Ammon's horn (tissue), 1 donor: ENCODE measurements around the gene SND1.
A peak's percentile ranks its signal among the peaks of the same experiment; 100 is the strongest.

Experiments used
- DNase-seq: peaks from one replicate; pipeline ENCODE4 v3.0.0-alpha.2; 2016; ENCODE audit warnings: low spot score

SND1 gene

GRCh38 chr7:128040205-128040604, 388.2 kb downstream of the SND1 start:
- no peak for DNase-seq

GRCh38 chr7:128041203-128041602, 389.2 kb downstream of the SND1 start:
- no peak for DNase-seq

- DNase-seq, result peak; percentile 93
These were observed 390.0 kb downstream of the SND1 start for GRCh38 chr7:128042012-128042411.

- no peak for DNase-seq
These were observed 392.1 kb downstream of the SND1 start for GRCh38 chr7:128044064-128044463.

- DNase-seq, result no peak
These were observed 393.2 kb downstream of the SND1 start for GRCh38 chr7:128045158-128045557.

GRCh38 chr7:128045766-128046165, 393.8 kb downstream of the SND1 start:
- DNase-seq, result no peak

- DNase-seq, result no peak
These were observed 400.4 kb downstream of the SND1 start for GRCh38 chr7:128052404-128052803.

GRCh38 chr7:128053023-128053422, 401.0 kb downstream of the SND1 start:
- DNase-seq, result peak; percentile 44

GRCh38 chr7:128053991-128054390, 402.0 kb downstream of the SND1 start:
- no peak for DNase-seq

- no peak for DNase-seq
These were observed 402.5 kb downstream of the SND1 start for GRCh38 chr7:128054511-128054910.

- no peak for DNase-seq
These were observed 403.6 kb downstream of the SND1 start for GRCh38 chr7:128055637-128056036.

GRCh38 chr7:128056901-128057300, 404.9 kb downstream of the SND1 start:
- no peak for DNase-seq

GRCh38 chr7:128057909-128058308, 405.9 kb downstream of the SND1 start:
- no peak for DNase-seq

- no peak for DNase-seq
These were observed 407.4 kb downstream of the SND1 start for GRCh38 chr7:128059143-128059988.

- DNase-seq, result no peak
These were observed 408.0 kb downstream of the SND1 start for GRCh38 chr7:128060018-128060417.

GRCh38 chr7:128063088-128063487, 411.1 kb downstream of the SND1 start:
- no peak for DNase-seq

- peak; percentile 45 for DNase-seq
These were observed 413.9 kb downstream of the SND1 start for GRCh38 chr7:128065872-128066271.

- no peak for DNase-seq
These were observed 414.4 kb downstream of the SND1 start for GRCh38 chr7:128066395-128066794.

- no peak for DNase-seq
These were observed 414.9 kb downstream of the SND1 start for GRCh38 chr7:128066858-128067257.

GRCh38 chr7:128067983-128068382, 416.0 kb downstream of the SND1 start:
- no peak for DNase-seq

GRCh38 chr7:128068785-128069184, 416.8 kb downstream of the SND1 start:
- DNase-seq, result no peak

- DNase-seq, result no peak
These were observed 417.7 kb downstream of the SND1 start for GRCh38 chr7:128069373-128070364.

- no peak for DNase-seq
These were observed 419.4 kb downstream of the SND1 start for GRCh38 chr7:128071376-128071775.
